AG04449 (cell line): Measurements from ENCODE around the gene TPSD1.
"Not testable (repeated sequence)": the region's sequence is repeated elsewhere in the genome, so short reads cannot be mapped to it uniquely, and the experiment has no call there.

Experiments used
- CTCF ChIA-PET: fragments of 350-600 bp; formaldehyde crosslinking; extraction: SDS; loops from one replicate; lab custom pipeline; 2021; ENCODE audit warnings: antibody characterized with exemption; lab: Yijun Ruan, JAX
- POLR2A ChIA-PET: fragments of 400-600, 350-600 bp; formaldehyde crosslinking; extraction: SDS; loops from one replicate; lab custom pipeline; 2020; ENCODE audit warnings: antibody characterized with exemption, inconsistent platforms; lab: Yijun Ruan, JAX
- DNase-seq: peaks from one replicate; pipeline ENCODE4 v3.0.0-alpha.2; 2010; ENCODE audit warnings: low read depth, low spot score
- H3K4me3 ChIP-seq: 2 replicates; pipeline ENCODE4 v1.5.1; 2011; ENCODE audit warnings: low read depth, mild to moderate bottlenecking, control low read depth, low read length
- TF ChIP-seq, protein P1 (sequence below): IDR thresholded peaks from one replicate; pipeline ENCODE4 v1.5.1; 2011; ENCODE audit warnings: mild to moderate bottlenecking, moderate library complexity, low read length, control low read depth, inconsistent platforms; ENCODE audit not compliant: insufficient read depth; ENCODE audit errors: missing control alignments

TPSD1 gene

DNA sequence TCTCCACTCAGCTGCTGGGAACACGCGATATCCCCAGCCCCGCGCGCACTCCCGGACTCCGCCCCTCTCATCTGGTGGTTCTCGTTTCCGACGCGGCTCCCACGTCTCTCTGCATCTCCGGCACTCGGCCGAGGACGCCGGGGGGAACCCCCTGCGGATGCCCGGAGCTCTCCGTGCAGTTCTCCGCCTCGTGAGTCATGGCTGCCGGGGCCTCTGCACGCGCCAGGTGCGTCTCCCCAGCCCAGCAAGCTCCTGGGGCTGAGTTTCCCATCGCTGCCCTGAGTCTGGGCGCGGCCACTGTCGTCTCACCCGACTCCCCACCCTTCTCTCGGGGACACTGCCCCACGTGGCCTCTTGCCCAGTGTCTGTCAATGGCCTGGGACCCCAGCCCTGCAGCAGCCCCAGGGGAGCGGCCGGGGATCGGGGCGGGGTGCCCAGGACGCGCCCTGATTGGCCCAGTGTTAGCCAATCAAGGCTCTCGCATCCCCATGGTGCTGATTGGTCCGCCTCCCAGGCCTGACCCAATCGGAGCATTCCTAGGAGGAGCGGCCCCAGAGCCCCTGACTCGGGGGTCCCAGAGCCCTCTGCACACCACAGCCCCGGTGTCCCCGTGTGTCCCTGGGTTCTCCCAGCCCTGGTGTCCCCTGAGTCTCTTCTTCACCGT lies 2.0 kb upstream of the TPSD1 start:
- CTCF ChIA-PET, POLR2A ChIA-PET, H3K4me3 ChIP-seq, DNase-seq: not testable (repeated sequence)

DNA sequence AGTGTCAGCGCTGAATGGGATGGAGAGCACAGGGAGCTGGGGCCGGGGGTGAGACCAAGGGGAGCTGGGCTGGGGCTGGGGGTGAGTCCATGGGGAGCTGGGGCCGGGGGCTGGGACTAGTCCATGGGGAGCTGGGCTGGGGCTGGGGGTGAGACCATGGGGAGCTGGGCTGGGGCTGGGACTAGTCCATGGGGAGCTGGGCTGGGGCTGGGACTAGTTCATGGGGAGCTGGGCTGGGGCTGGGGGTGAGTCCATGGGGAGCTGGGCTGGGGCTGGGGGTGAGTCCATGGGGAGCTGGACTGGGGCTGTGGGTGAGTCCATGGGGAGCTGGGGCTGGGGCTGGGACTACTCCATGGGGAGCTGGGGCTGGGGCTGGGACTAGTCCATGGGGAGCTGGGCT lies 1.0 kb upstream of the TPSD1 start:
- POLR2A ChIA-PET, CTCF ChIA-PET, H3K4me3 ChIP-seq, DNase-seq: not testable (repeated sequence)

DNA sequence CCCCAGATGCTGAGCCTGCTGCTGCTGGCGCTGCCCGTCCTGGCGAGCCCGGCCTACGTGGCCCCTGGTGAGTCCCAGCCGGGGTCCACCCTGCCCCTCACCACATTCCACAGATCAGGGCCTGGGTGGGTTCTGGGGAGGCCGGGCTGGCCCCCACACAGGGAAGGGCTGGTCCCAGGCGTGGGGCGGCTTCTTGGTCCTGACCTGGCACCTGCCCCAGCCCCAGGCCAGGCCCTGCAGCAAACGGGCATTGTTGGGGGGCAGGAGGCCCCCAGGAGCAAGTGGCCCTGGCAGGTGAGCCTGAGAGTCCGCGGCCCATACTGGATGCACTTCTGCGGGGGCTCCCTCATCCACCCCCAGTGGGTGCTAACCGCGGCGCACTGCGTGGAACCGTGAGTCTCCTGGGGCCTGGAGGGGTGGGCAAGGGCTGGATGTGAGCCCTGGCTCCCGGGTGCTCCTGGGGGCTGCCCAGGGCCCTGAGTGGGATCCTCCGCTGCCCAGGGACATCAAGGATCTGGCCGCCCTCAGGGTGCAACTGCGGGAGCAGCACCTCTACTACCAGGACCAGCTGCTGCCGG lies 516 bp downstream of the TPSD1 start:
- CTCF ChIA-PET, H3K4me3 ChIP-seq, DNase-seq, POLR2A ChIA-PET: not testable (repeated sequence)

DNA sequence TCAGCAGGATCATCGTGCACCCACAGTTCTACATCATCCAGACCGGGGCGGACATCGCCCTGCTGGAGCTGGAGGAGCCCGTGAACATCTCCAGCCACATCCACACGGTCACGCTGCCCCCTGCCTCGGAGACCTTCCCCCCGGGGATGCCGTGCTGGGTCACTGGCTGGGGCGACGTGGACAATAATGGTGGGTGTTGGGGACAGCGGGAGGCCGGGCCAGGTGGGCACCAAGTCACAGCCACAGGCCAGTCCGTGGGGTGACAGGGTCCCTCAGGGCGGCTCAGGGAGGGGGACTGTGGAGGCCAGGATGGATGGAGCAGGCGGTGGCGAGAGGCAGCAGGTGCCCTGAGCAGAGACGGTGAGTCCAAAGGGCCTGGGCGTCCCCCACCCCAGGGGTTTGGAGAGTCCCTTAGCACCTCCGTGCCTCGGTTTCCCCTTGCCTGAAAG lies 1.0 kb downstream of the TPSD1 start:
- H3K4me3 ChIP-seq, result no peak overlapping the region
- CTCF ChIA-PET, result interaction anchor here (1.1 kb wide), 1 partner anchor 18 kb away, joined by 3 read pairs; no protein-coding TSS in a partner anchor
- POLR2A ChIA-PET, result no interaction called here
- no peak for DNase-seq
- TF ChIP-seq, protein P1, sequence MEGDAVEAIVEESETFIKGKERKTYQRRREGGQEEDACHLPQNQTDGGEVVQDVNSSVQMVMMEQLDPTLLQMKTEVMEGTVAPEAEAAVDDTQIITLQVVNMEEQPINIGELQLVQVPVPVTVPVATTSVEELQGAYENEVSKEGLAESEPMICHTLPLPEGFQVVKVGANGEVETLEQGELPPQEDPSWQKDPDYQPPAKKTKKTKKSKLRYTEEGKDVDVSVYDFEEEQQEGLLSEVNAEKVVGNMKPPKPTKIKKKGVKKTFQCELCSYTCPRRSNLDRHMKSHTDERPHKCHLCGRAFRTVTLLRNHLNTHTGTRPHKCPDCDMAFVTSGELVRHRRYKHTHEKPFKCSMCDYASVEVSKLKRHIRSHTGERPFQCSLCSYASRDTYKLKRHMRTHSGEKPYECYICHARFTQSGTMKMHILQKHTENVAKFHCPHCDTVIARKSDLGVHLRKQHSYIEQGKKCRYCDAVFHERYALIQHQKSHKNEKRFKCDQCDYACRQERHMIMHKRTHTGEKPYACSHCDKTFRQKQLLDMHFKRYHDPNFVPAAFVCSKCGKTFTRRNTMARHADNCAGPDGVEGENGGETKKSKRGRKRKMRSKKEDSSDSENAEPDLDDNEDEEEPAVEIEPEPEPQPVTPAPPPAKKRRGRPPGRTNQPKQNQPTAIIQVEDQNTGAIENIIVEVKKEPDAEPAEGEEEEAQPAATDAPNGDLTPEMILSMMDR, result no peak

DNA sequence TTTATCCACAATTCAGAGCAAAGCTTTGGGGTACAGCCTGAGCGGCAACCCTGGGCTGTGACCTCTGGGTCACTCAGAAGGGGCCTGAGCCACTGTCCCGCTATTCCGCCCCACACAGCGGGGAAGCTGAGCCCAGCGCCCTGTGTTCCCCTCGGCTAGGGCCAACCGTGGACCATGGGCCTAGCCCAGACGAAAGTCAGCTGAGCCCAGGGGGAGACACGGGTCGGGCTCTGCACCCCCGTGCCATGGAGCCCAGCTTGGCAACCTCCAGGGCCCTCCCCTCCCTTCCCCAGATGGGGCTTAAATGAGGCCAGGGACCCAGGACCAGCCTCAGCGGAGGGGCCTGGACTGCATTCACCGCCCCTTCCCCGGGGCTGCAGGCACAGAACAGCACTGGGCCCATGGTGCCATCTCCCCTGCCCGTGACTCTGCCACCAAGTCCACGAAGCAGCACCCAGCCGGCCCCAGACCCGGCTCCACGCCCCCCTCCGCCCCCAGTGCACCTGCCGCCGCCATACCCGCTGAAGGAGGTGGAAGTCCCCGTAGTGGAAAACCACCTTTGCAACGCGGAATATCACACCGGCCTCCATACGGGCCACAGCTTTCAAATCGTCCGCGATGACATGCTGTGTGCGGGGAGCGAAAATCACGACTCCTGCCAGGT lies 1.8 kb downstream of the TPSD1 start:
- no peak overlapping the region for H3K4me3 ChIP-seq
- no peak for DNase-seq
- ChIA-PET CTCF (interaction anchor here (1.1 kb wide), 1 partner anchor 19 kb away, joined by 3 read pairs; no protein-coding TSS in a partner anchor), POLR2A (no interaction called here)
- TF ChIP-seq, protein P1, result no peak

DNA sequence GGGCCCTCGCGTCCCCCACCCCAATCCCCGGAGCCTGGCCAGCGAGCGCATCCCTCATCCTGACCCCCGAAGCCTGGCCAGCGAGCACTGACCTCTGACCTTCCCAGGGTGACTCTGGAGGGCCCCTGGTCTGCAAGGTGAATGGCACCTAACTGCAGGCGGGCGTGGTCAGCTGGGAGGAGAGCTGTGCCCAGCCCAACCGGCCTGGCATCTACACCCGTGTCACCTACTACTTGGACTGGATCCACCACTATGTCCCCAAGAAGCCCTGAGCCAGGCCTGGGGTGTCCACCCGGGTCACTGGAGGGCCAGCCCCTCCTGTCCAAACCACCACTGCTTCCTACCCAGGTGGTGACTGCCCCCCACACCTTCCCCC lies 2.3 kb downstream of the TPSD1 start:
- DNase-seq, result no peak
- no peak overlapping the region for H3K4me3 ChIP-seq
- TF ChIP-seq, protein P1, result no peak
- CTCF ChIA-PET, result interaction anchor here (1.1 kb wide), 1 partner anchor 20 kb away, joined by 3 read pairs; no protein-coding TSS in a partner anchor
- POLR2A ChIA-PET, result no interaction called here

DNA sequence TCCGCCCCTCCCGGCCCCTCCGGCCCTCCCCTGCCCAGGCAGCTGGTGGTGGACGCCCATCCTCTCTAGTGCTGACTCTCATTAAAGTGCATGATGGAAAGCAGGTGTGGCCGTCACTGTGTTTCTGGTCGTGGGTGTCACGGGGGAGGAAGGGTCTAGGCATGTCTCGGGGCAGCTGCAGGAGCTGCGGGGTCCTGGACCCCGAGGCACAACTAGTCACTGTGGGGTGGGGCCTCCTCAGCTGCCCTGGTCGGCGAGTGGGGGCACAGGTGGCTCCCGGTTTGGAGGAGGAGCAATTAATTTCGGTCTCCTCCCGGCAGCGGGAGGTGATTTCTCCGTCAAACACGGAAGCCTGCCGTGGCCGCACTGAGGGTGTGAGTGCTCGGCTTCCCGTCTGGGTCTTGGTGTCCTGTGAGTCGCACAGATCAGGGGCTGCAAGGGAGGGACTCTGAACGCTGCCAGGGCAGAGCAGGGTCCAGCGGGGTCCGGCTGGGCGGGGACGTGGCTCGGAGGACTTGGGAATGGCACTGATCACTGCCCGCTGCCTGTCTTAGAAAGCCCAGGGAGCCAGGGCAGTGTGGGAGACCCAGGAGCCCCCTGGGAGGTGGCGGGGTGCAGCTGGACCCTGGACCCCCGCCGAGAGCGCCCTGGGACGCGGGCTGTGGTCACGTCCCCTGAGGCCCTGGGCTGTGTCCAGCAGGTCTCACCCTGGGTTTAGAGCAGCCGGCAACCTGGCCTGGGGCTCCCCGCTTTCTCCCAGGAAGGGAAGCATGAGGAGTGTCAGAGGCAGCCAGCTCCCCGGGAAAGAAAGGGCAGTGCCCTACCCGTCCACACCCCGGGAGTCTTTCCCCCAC lies 3.3 kb downstream of the TPSD1 start:
- no peak overlapping the region for H3K4me3 ChIP-seq
- TF ChIP-seq, protein P1, result no peak
- DNase-seq, result no peak
- ChIA-PET CTCF (no interaction called here), POLR2A (no interaction called here)
